Neuronal stem cell (in vitro differentiated cells): ENCODE measurements around the gene VDR.

Experiments
- DNase-seq: peaks from one replicate; pipeline ENCODE4 v3.0.0-alpha.2; 2013; ENCODE audit warnings: low spot score
- H2AFZ ChIP-seq: one replicate; pipeline ENCODE4 v1.6.1; 2013; ENCODE audit warnings: mild to moderate bottlenecking, low read length, inconsistent platforms
- H2AK5ac ChIP-seq: 2 replicates; pipeline ENCODE4 v1.6.1; 2013; ENCODE audit warnings: low read depth, mild to moderate bottlenecking, inconsistent platforms, low read length, moderate library complexity, mixed read lengths
- H2BK120ac ChIP-seq: 2 replicates; pipeline ENCODE4 v1.6.1; 2013; ENCODE audit warnings: low read depth, mild to moderate bottlenecking, inconsistent platforms, low read length, moderate library complexity, mixed read lengths
- H2BK12ac ChIP-seq: one replicate; pipeline ENCODE4 v1.6.1; 2013; ENCODE audit warnings: low read length, inconsistent platforms
- H2BK15ac ChIP-seq: 2 replicates; pipeline ENCODE4 v1.6.1; 2013; ENCODE audit warnings: mild to moderate bottlenecking, low read length, inconsistent platforms, mixed read lengths
- H2BK5ac ChIP-seq: one replicate; pipeline ENCODE4 v1.6.1; 2013; ENCODE audit warnings: inconsistent platforms, mild to moderate bottlenecking, low read length, moderate library complexity
- H3K14ac ChIP-seq: one replicate; pipeline ENCODE4 v1.6.1; 2013; ENCODE audit warnings: low read length, inconsistent platforms
- H3K18ac ChIP-seq: 2 replicates; pipeline ENCODE4 v1.6.1; 2013; ENCODE audit warnings: low read length, inconsistent platforms
- H3K23ac ChIP-seq: 2 replicates; pipeline ENCODE4 v1.6.1; 2013; ENCODE audit warnings: low read depth, mild to moderate bottlenecking, mixed read lengths, low read length, inconsistent platforms; ENCODE audit not compliant: poor library complexity
- H3K27ac ChIP-seq: replicated peaks from 3 replicates; pipeline ENCODE4 v1.5.1; 2013; ENCODE audit warnings: low read length, inconsistent platforms
- H3K27me3 ChIP-seq, 3 experiments: 2 replicates each; pipeline ENCODE4 v1.6.1; 2013; ENCODE audit warnings: low read length in 3 of 3, mild to moderate bottlenecking in 2 of 3, inconsistent platforms in 1 of 3, low read depth in 1 of 3, mixed read lengths in 1 of 3, moderate library complexity in 1 of 3; ENCODE audit not compliant: control insufficient read depth in 3 of 3, insufficient read depth in 3 of 3
- H3K36me3 ChIP-seq, 2 donors: replicated peaks in 1 of 2; 2 replicates each; pipeline ENCODE4 v1.6.1; 2013; ENCODE audit warnings: low read length in 2 of 2; ENCODE audit not compliant: control insufficient read depth in 2 of 2, insufficient read depth in 2 of 2
- H3K4ac ChIP-seq: 2 replicates; pipeline ENCODE4 v1.6.1; 2013; ENCODE audit warnings: inconsistent platforms, mild to moderate bottlenecking, low read length, moderate library complexity
- H3K4me1 ChIP-seq, 2 donors: 1 replicate in 1 of 2; 2 replicates in 1 of 2; pipeline ENCODE4 v1.6.1; 2013; ENCODE audit warnings: low read length in 2 of 2, low read depth in 1 of 2; ENCODE audit not compliant: control insufficient read depth in 2 of 2, insufficient read depth in 1 of 2
- H3K4me2 ChIP-seq: one replicate; pipeline ENCODE4 v1.6.1; 2013; ENCODE audit warnings: mild to moderate bottlenecking, low read length, inconsistent platforms; ENCODE audit not compliant: insufficient read depth, poor library complexity, severe bottlenecking
- H3K4me3 ChIP-seq, 2 donors: 2 replicates each; pipeline ENCODE4 v1.5.1; 2013; ENCODE audit warnings: low read length in 2 of 2, mild to moderate bottlenecking in 2 of 2, inconsistent platforms in 1 of 2, moderate library complexity in 1 of 2
- H3K79me1 ChIP-seq: one replicate; pipeline ENCODE4 v1.6.1; 2013; ENCODE audit warnings: low read depth, mild to moderate bottlenecking, inconsistent platforms, low read length, moderate library complexity
- H3K9ac ChIP-seq: one replicate; pipeline ENCODE4 v1.6.1; 2013; ENCODE audit warnings: mild to moderate bottlenecking, low read depth, low read length, inconsistent platforms; ENCODE audit not compliant: poor library complexity
- H3K9me3 ChIP-seq, 2 donors: replicated peaks in 1 of 2; 2 replicates each; pipeline versions ENCODE3 to v1.6.1; 2013; ENCODE audit warnings: low read length in 2 of 2, mild to moderate bottlenecking in 2 of 2, inconsistent platforms in 1 of 2, low read depth in 1 of 2, mixed read lengths in 1 of 2, moderate library complexity in 1 of 2; ENCODE audit not compliant: control insufficient read depth in 2 of 2, insufficient read depth in 1 of 2
- H4K8ac ChIP-seq: one replicate; pipeline ENCODE4 v1.6.1; 2013; ENCODE audit warnings: low read depth, mild to moderate bottlenecking, inconsistent platforms, low read length, moderate library complexity
- H4K91ac ChIP-seq: one replicate; pipeline ENCODE4 v1.6.1; 2013; ENCODE audit warnings: low read length, low read depth, mild to moderate bottlenecking, inconsistent platforms; ENCODE audit not compliant: poor library complexity
- WGBS, 2 donors: extraction: QIAGEN DNeasy Blood & Tissue Kit; methylation state at CpG; one replicate each; pipeline ENCODE4 v1.1.7; 2013; ENCODE audit warnings: missing lambda C conversion rate in 2 of 2, mixed read lengths in 1 of 2; ENCODE audit not compliant: insufficient read length in 2 of 2, insufficient replicate concordance in 1 of 2; ENCODE audit errors: extremely low coverage in 2 of 2; 5-methylcytosine and 5-hydroxymethylcytosine counted together

Gene VDR

DNA sequence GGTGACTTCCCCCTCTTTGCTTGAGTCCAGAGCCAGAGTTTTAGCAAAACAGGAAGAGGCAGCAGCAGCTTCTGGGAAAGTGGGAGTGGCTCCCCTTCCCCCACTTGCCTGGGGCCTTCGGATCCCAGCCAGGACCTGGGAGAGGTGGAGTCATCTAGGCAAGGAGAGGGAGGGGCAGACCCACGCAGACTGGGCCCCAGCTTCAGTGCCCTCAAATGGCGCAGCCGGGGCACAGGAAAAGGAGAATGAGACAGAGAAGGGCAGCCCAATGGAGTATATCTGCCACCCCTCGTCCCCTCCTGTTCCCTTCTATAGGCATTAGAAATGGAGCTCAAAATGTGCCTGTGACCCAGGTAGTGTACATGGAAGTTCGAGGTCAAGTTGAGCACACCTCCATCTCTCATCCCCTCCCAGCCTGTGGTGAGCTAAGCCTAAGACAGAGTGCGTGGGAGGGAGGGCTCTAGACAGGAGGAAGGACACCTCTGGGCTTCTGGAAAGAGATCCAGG is 75.8 kb downstream of the VDR start:
- H3K4ac ChIP-seq = no peak overlapping the region
- H3K23ac ChIP-seq = peak overlapping the region; percentile 78
- H2BK5ac ChIP-seq = no peak overlapping the region
- H3K14ac ChIP-seq = no peak overlapping the region
- H2BK15ac ChIP-seq = no peak overlapping the region
- H3K4me3 ChIP-seq = no peak overlapping the region
- no peak for DNase-seq
- no peaks in the 10 kb centered on the region for H3K36me3 ChIP-seq
- no peaks in the 10 kb centered on the region for H3K27me3 ChIP-seq
- peak overlapping the region; percentile 23 for H2AK5ac ChIP-seq
- no peak overlapping the region for H3K27ac ChIP-seq
- H3K9ac ChIP-seq = no peak overlapping the region
- WGBS, 2 donors = no CpG with 5 or more reads among the region's 7 CpGs
- H2AFZ ChIP-seq = peak overlapping the region; percentile 91
- H2BK12ac ChIP-seq = no peak overlapping the region
- H4K8ac ChIP-seq = no peak overlapping the region
- no peaks in the 10 kb centered on the region for H3K79me1 ChIP-seq
- H3K9me3 ChIP-seq = no peaks in the 10 kb centered on the region
- H3K18ac ChIP-seq = peak overlapping the region; percentile 71
- no peak overlapping the region for H2BK120ac ChIP-seq
- H3K4me1 ChIP-seq = peaks cover 13% of the 10 kb centered on the region in 2 donors
- no peak overlapping the region for H4K91ac ChIP-seq
- H3K4me2 ChIP-seq = no peak overlapping the region

- no peak for DNase-seq
- Histone ChIP-seq H2BK12ac (no peak overlapping the region), H2BK120ac (no peak overlapping the region), H4K91ac (no peak overlapping the region), H2AFZ (peak overlapping the region; percentile 91), H3K4me2 (no peak overlapping the region), H3K79me1 (no peaks in the 10 kb centered on the region), H3K4me1 (peaks cover 13% of the 10 kb centered on the region in 2 donors), H2BK5ac (no peak overlapping the region), H2BK15ac (peak overlapping the region; percentile 54), H3K18ac (no peak overlapping the region), H3K4me3 (no peak overlapping the region), H4K8ac (peak overlapping the region; percentile 98), H3K27ac (no peak overlapping the region), H2AK5ac (no peak overlapping the region), H3K4ac (no peak overlapping the region), H3K9ac (no peak overlapping the region), H3K23ac (no peak overlapping the region), H3K9me3 (no peaks in the 10 kb centered on the region), H3K27me3 (no peaks in the 10 kb centered on the region), H3K14ac (no peak overlapping the region), H3K36me3 (no peaks in the 10 kb centered on the region)
- no CpG with 5 or more reads among the region's 14 CpGs for WGBS, 2 donors
Observed at GRCh38 chr12:47828008-47828975, 76.5 kb downstream of the VDR start.

- H2BK15ac ChIP-seq = no peak overlapping the region
- peak overlapping the region; percentile 11 for H2BK12ac ChIP-seq
- H2AFZ ChIP-seq = no peak overlapping the region
- H3K79me1 ChIP-seq = peaks cover under 1% of the 10 kb centered on the region
- no peaks in the 10 kb centered on the region for H3K36me3 ChIP-seq
- H3K4me3 ChIP-seq = no peak overlapping the region
- no peak overlapping the region for H3K4me2 ChIP-seq
- H2BK5ac ChIP-seq = no peak overlapping the region
- H3K14ac ChIP-seq = no peak overlapping the region
- H3K4ac ChIP-seq = no peak overlapping the region
- peak overlapping the region; percentile 17 for H3K18ac ChIP-seq
- no peak overlapping the region for H3K23ac ChIP-seq
- H3K9me3 ChIP-seq = no peaks in the 10 kb centered on the region
- H3K4me1 ChIP-seq = peaks cover 31 to 36% of the 10 kb centered on the region in 2 donors
- no peak overlapping the region for H4K91ac ChIP-seq
- H3K27me3 ChIP-seq = no peaks in the 10 kb centered on the region
- H3K27ac ChIP-seq = no peak overlapping the region
- H3K9ac ChIP-seq = no peak overlapping the region
- WGBS, 2 donors = no CpG with 5 or more reads among the region's 6 CpGs
- H2BK120ac ChIP-seq = no peak overlapping the region
- no peak for DNase-seq
- H2AK5ac ChIP-seq = peak overlapping the region; percentile 20
- no peak overlapping the region for H4K8ac ChIP-seq
Observed at GRCh38 chr12:47825173-47825639, 79.6 kb downstream of the VDR start.

GRCh38 chr12:47824635-47825034 is 80.2 kb downstream of the VDR start:
- H2AFZ ChIP-seq = no peak overlapping the region
- H3K79me1 ChIP-seq = peaks cover 4% of the 10 kb centered on the region
- H4K91ac ChIP-seq = no peak overlapping the region
- H3K4me3 ChIP-seq = no peak overlapping the region
- no peaks in the 10 kb centered on the region for H3K36me3 ChIP-seq
- H3K23ac ChIP-seq = no peak overlapping the region
- no peak overlapping the region for H2BK12ac ChIP-seq
- H3K4me2 ChIP-seq = no peak overlapping the region
- no peak for DNase-seq
- H3K4me1 ChIP-seq = peaks cover 33 to 36% of the 10 kb centered on the region in 2 donors
- no peak overlapping the region for H2BK120ac ChIP-seq
- no peak overlapping the region for H4K8ac ChIP-seq
- H3K4ac ChIP-seq = no peak overlapping the region
- H3K14ac ChIP-seq = no peak overlapping the region
- no peak overlapping the region for H3K27ac ChIP-seq
- H3K18ac ChIP-seq = no peak overlapping the region
- no peak overlapping the region for H3K9ac ChIP-seq
- no peak overlapping the region for H2BK15ac ChIP-seq
- no CpG with 5 or more reads among the region's 3 CpGs for WGBS, 2 donors
- no peaks in the 10 kb centered on the region for H3K9me3 ChIP-seq
- H2AK5ac ChIP-seq = no peak overlapping the region
- no peaks in the 10 kb centered on the region for H3K27me3 ChIP-seq
- no peak overlapping the region for H2BK5ac ChIP-seq
